Fibroblast of peridontal ligament (primary cell): ENCODE measurements around the gene UBL3.

Source experiments
- DNase-seq: peaks from one replicate; pipeline ENCODE4 v3.0.0-alpha.2; 2010; ENCODE audit errors: extremely low read depth

Gene UBL3

DNA sequence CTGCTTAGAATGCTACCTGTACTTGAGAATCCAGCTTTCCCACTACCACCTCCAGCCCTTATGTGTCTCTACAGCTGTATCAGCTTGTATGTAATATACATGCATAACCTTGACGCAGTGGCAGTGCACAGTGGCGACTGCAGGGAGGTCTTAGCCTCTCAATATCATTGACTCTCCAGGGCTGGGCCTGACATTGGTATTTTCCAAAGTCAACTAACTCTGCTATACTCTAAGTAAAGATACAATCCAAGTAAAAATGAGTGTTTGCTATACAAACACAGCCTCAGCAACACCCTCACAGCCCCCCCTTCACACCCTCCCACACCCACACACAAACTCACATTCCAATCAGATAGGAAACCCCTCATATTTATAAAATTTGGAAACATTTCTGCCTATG is 6.7 kb upstream of the UBL3 start:
- no peak for DNase-seq

DNA sequence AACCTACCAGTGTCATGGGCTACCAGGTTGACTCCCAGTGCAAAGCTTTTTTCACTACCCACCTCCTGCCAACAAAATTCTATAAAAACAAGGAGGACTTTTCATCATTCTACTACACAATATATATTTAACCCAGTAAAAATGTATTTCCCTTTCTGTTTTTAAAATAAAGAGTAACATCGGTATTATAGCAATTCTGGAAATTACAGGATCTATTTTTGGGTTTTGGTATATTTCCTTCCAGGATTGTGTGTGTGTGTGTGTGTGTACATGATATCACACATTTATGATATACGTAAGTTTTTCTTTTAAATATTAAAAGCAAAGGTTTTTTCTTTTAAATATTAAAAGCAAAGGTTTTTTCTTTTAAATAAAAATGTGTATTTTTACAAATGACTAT is 6.0 kb upstream of the UBL3 start:
- DNase-seq = no peak

- DNase-seq = no peak
Measured at GRCh38 chr13:29855784-29856183, 5.4 kb upstream of the UBL3 start.

GRCh38 chr13:29855009-29855408 is 4.6 kb upstream of the UBL3 start:
- no peak for DNase-seq

DNA sequence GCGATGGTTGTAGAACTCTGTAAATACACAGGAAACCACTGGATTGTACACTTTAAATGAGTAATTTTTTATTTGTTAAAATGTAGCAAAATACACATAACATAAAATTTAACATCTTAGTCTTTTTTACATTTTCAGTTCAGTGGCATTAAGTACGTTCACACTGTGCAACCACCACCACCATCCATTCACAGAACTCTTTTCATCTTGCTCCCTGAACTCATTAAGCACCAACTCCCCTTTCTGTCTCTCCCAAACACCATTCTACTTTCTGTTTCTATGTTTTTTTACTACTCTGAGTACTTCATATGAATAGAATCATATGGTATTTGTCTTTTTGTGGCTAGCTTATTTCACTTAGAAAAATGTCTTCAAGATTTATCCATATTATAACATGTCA is 2.7 kb upstream of the UBL3 start:
- DNase-seq = no peak

GRCh38 chr13:29852472-29853054 is 2.1 kb upstream of the UBL3 start:
- peak; percentile 36 for DNase-seq

DNA sequence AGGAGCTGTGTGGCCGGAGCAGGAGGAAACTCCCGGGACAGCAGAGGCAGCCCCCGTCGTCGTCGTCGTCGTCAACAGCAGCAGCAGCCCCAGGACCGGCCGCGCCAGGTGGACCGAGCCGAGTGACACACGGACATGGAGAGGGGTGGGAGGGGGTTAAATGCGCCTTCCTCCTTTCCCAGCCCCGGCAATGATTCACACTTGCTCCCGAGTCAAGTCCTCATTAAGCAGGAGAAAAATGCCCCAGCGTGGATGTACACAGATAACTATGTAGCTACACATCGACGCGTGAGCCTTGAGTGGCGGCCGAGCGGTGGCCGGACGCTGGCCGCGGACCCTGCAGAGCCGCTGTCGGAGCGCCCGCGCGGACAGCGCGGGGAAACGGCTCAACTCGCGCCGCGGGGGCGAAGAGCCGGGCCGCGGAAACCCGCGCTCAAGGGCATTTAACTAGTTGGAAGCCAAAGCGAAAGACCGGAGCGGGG is 645 bp downstream of the UBL3 start:
- peak; percentile 47 for DNase-seq

GRCh38 chr13:29849071-29849631 is 1.3 kb downstream of the UBL3 start:
- peak; percentile 38 for DNase-seq

- peak; percentile 69 for DNase-seq
Measured at GRCh38 chr13:29847501-29847983, 2.9 kb downstream of the UBL3 start.

DNA sequence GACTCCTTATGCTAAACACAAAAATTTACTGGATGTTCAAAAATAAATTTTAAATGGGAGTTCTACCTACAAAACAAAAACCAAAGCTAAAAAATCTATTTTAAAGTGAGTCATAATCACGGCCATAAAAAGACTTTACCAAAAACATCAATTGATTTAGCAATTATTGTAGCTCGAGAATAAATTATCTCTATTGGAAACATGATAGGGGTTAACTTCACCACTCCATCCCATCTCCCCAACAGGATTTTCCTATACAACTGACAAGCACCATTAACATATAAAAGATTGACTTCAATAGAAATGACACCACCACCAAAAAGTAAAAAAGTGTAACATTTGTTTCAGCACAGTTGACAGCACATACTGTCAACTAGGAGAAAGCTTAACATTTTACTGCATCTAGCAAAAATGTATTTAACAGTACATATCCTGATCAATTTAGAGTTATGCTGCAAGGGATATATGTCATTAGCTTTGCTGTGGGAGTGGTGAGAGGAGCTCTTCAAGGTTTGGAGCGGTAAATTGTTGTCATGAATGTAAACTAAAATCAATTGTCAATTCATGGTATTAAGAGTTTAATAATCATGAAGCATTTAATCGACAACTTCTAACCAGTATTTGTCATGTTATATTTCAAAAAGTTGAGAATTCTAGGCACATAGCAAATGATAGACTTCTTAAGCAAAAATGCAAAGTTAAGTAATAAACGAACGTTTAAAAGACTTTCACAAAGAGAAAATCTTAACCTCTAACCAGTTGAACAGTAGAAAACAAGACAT is 3.8 kb downstream of the UBL3 start:
- DNase-seq = peak; percentile 26

DNA sequence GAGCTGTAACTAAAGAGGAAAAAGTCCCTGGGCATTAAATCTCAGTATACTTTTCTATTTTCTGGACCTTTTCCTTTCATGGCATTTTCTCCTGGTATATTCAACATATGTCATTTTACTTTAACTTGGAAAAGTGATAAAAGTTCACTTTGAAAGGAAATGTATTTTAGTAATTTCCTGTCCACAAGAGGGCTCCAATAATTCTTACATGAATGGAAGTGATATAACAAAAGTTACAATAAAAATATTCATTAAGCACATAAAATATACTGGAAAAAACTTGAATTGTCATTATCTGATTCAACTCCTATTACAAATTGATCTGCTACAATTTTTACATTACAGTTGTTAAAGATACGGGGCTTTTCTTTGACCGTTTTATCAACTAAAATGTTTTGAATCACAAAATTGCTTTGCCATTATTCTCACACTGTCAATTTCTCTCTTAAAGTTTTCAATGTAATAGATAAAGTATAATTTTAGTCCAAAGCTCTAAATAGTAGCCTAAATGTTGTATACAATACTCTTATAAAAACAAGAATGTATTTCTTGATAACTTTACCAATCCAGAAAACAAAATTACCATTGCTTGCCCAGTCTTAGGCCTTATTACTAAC is 4.9 kb downstream of the UBL3 start:
- DNase-seq = peak; percentile 64

DNA sequence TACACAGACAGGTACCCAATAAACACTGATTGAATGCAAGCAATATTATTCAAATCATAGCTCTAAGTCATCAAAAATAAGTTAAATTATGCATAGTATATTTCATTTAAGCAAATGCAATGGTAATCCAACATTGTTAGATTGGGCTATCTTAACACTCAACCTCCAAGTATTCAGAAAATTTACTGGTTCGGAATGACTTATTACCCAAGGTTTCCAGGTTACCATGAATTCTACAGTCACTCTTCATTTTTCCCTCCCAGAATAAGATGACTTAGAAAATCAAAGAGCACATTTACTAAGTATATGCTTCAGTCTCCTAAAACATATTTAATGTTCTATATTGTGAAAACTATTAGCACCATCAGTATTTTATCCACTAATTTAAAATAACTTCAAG is 6.0 kb downstream of the UBL3 start:
- DNase-seq = no peak

DNA sequence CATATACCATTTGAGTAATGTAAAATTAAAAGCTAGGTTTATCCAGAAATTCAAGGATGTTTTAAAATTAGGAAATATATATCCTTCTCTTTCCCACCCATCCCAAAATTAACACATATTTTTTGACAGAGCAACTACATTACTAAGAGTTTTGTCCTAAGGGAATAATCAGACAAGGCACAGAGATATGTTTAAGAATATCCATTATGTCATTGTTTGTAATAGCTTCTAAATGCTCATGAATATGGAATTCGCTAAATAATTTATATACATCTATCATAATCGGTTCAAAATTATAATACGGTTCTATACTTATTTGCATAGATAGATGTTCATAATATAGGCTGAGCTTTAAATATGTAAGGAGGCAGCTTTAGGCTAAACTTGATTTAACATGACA is 9.8 kb downstream of the UBL3 start:
- DNase-seq = no peak

- no peak for DNase-seq
Measured at GRCh38 chr13:29835280-29836061, 14.9 kb downstream of the UBL3 start.

DNA sequence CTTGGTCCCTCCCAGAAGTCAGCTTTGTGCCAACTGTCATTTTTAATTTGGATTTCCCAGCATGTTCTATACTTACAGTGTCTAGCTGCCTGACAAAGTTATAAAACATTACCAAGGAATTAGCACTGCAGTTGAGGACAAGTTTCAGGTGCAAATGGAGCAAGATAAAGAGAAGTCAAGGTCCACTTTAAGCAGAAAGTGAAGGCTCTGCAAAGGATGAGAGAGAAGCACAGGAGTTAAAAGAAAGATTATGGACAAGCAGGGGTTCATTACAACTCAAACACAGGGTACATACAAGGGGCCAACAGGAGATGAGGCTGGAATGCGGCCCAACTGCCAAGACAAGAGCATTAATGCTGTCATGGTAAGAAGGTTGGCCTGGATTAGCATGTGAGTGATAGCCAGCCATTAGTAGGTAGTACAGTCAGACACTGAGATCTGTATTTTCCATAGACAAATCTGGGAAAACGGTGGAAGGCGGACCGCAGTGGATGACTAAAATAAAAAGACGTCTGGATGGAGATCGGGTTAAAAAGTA is 17.6 kb downstream of the UBL3 start:
- no peak for DNase-seq

DNA sequence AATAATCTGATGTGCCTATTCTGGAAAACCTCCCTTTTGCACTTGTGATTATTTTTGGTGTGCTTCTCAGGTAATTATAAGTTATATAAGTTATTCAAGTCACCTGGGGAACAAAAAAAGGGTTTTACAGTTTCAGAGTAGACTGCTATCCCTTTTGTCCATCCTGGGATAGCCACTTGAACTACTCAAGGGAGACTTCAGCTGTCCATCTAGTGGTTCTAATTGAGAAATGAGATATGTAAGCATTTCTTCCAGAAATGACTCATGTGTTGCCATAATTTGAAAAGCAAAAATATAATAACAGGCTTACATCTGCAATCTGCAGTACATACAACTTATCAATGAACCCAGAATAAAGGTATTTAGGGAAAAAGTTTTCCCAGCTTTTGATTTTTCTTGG is 20.4 kb downstream of the UBL3 start:
- DNase-seq = peak; percentile 25

GRCh38 chr13:29819143-29819542 is 31.3 kb downstream of the UBL3 start:
- no peak for DNase-seq

DNA sequence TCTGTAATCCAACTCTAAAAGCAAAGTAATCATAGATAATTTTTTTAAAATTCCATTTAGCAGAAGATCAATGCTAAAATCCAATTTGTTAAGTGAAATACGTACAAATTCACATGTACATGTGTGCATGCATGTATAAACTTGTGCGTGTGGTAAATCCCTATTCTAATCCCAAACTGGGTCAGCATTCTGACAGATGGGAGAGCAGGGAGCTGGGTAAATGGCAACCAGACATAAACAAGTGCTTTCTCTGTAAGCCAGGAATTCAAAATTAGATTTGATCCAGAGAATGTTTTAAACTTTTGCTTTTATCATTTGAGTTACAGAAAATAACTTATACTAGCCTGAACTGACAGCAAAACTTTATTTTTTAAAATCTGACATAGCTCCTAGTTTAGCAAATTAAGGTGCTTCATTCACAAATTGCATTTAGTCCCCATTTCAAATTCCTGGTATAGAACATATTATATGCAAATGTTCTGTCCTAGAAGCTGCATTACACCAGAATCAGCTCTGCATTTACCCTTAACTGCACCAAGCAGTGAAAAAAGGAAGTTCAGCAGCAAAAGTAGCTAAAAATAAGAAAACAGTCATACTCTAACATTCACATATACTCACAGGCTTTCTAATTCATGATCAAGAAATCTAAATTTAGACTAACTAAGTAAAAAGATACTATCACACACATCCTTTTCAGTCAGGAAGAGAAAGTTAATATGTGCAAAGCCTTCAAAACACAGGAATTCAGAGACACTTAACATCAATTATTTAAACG is 32.6 kb downstream of the UBL3 start:
- peak; percentile 33 for DNase-seq

DNA sequence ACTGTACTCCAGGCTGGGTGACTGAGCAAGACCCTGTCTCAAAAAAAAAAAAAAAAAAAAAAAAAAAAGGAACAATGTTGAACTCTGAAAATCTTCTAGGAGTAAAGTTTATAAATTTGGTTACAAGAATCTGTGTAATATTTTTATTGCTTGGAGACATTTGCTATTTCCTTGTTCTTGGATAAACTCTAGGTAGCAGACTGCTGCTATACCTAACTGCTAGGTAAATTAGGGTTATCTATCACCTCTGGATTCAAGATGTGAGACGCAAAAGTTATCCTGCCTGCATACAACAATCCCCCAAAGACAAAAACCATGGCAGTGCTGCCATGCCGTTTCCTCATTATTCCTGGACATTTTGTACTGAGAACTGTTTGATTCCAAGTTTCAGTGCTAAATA is 33.7 kb downstream of the UBL3 start:
- DNase-seq = no peak

GRCh38 chr13:29815336-29815735 is 35.1 kb downstream of the UBL3 start:
- no peak for DNase-seq

DNA sequence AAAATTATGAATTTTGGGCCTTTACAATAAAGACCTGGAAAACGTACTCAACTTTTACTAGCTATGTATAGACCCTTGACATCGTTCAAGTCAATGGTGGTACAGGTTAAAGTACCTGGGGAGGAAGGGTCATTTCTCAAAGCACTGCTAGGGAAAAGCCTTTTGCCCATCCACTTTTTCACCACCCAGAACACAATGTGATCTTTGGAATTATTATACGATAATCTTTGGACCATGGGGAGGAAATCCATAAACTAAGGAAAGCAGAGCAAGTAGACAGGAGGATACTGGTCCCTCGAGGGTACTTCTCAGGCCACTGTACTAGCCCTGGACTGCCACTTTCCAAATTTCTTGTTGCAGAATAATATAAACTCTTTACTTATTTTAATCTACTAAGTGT is 39.5 kb downstream of the UBL3 start:
- no peak for DNase-seq
